GM18520 (cell line): ENCODE measurements around the gene HTR3E.

Experiments used
- ATAC-seq: cut with Tn5 transposase; IDR thresholded peaks from one replicate; pipeline ENCODE4 v1.9.1; 2021; ENCODE audit not compliant: unreplicated experiment

Gene HTR3E

DNA sequence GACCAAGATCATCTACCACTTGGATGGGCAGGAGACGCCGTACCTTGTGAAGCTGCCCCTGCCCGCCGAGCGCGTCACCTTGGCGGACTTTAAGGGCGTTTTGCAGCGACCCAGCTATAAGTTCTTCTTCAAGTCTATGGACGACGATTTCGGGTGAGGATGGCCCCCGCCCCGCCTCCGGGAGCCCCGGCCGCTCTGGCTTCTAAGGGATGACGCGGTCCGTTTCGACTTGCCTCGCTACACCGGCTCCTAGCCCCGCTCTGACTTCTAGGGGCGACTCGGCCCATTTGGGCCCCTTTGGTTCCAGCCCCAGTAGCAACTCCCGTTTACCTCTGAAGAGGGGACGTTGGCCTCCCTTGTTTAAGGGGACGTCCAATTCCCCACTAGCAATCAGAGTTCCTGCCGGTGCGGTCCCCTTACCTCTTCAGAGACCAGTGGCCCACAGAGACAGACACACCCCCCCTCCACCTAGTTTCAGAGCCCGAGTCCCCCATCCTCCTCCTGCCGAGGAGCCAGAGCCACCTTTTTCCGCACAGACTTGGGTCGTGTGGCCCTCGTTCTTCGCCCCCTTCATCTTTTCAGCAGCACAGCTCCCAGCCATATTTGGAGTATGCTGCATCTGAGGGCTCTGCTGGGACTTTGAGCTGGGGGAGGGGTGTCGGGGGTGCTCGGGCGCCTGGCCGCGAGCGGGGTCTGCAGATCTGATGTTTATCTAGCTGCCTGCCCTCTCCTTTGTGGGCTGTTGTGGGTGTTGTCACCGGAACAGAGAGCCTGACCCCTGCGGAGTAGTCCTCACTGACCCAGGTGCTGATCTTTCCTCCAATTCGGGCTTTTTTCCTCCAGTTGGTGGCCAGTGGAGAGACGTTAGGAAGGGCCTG, 59.0 kb downstream of the HTR3E start:
- peak; percentile 14 for ATAC-seq

- no peak for ATAC-seq
Measured at GRCh38 chr3:184156522-184156955, 59.7 kb downstream of the HTR3E start.
